HL-60/S4 (cell line): ENCODE results near the gene TRIOBP.

Source experiments
- in situ Hi-C: fragments of 300-500 bp; cut with MboI; formaldehyde crosslinking; loops from 2 replicates; pipeline ENCODE4 v1.14.3; 2022; ENCODE audit warnings: low sequenced_read_pairs

TRIOBP gene

GRCh38 chr22:37802310-37803194 lies 105.7 kb downstream of the TRIOBP start:
- in situ Hi-C loops: no loop called here

- in situ Hi-C loops: no loop called here
Observed at GRCh38 chr22:37803195-37803638, 106.4 kb downstream of the TRIOBP start.

- in situ Hi-C loops: no loop called here
Observed at GRCh38 chr22:37803639-37804351, 106.9 kb downstream of the TRIOBP start.

GRCh38 chr22:37804352-37804880 lies 107.6 kb downstream of the TRIOBP start:
- in situ Hi-C loops: no loop called here

GRCh38 chr22:37804881-37805809 lies 108.3 kb downstream of the TRIOBP start:
- in situ Hi-C loops: no loop called here

- in situ Hi-C loops: no loop called here
Observed at GRCh38 chr22:37805810-37806277, 109.0 kb downstream of the TRIOBP start.

GRCh38 chr22:37806409-37807333 lies 109.8 kb downstream of the TRIOBP start:
- in situ Hi-C loops: no loop called here

GRCh38 chr22:37807410-37808293 lies 110.8 kb downstream of the TRIOBP start, which contains the start of gene GCAT:
TSS of gene GCAT (plus strand) at chr22:37807934. CDS start at chr22:37807968, 34 bp downstream.
- in situ Hi-C loops: no loop called here

GRCh38 chr22:37808294-37808657 lies 111.4 kb downstream of the TRIOBP start:
- in situ Hi-C loops: no loop called here

GRCh38 chr22:37809672-37810333 lies 113.0 kb downstream of the TRIOBP start:
- in situ Hi-C loops: loop anchor here (10.0 kb wide), 1 partner anchor 155 kb away; no protein-coding TSS in a partner anchor

GRCh38 chr22:37811867-37812266 lies 115.0 kb downstream of the TRIOBP start:
- in situ Hi-C loops: loop anchor here (10.0 kb wide), 1 partner anchor 153 kb away; no protein-coding TSS in a partner anchor

- in situ Hi-C loops: loop anchor here (10.0 kb wide), 1 partner anchor 152 kb away; no protein-coding TSS in a partner anchor
Observed at GRCh38 chr22:37812869-37813678, 116.2 kb downstream of the TRIOBP start.

GRCh38 chr22:37815593-37815992 lies 118.7 kb downstream of the TRIOBP start:
- in situ Hi-C loops: loop anchor here (10.0 kb wide), 1 partner anchor 149 kb away; no protein-coding TSS in a partner anchor

- in situ Hi-C loops: loop anchor here (10.0 kb wide), 1 partner anchor 148 kb away; no protein-coding TSS in a partner anchor
Observed at GRCh38 chr22:37816543-37817180, 119.8 kb downstream of the TRIOBP start.

GRCh38 chr22:37817705-37818408 lies 121.0 kb downstream of the TRIOBP start:
- in situ Hi-C loops: loop anchor here (10.0 kb wide), 1 partner anchor 147 kb away; no protein-coding TSS in a partner anchor
